Panc1 (cell line): ENCODE measurements around the gene WASF1.

Experiments used
- CTCF ChIP-seq: fragments of 450-650 bp; IDR thresholded peaks from 2 replicates; pipeline ENCODE4 v1.5.1; 2017; ENCODE audit warnings: mild to moderate bottlenecking
- POLR2AphosphoS5 ChIP-seq: IDR thresholded peaks from 2 replicates; pipeline ENCODE4 v1.6.1; 2012; ENCODE audit warnings: mild to moderate bottlenecking, low read depth, low read length, moderate library complexity
- SIN3A ChIP-seq: IDR thresholded peaks from 2 replicates; pipeline ENCODE4 v1.6.1; 2012; ENCODE audit warnings: low read depth, mild to moderate bottlenecking, low read length, moderate library complexity, borderline replicate concordance; ENCODE audit not compliant: insufficient read depth

DNA sequence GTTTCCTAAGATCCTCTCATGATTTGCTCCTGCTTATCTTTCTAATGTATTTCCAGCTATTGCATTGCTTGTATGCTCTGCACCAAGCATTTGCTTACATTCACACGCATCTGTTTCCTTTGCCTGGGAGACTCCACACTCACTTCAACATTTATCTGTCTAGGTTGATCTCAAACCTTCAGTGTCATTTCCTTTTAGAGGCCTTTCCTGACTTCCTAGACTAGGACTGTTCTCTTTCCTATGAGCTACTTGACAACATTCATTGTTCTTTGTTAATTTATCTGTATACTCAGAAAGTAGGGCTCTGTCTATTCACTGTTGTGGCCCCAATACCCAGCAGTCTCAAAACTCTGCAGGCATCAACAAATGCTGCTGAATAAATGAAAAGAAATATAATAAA, 84.4 kb downstream of the WASF1 start:
- TF ChIP-seq CTCF (no peak), POLR2AphosphoS5 (no peak), SIN3A (no peak)
